NCI-H526 (cell line): ENCODE measurements around the gene TEKT5.
"Not testable (repeated sequence)": the region's sequence is repeated elsewhere in the genome, so short reads cannot be mapped to it uniquely, and the experiment has no call there.

ENCODE experiments used
- DNase-seq, 2 experiments: peaks; one replicate each; lab custom pipeline; 2025; lab: John Stamatoyannopoulos, UW

Gene TEKT5

DNA sequence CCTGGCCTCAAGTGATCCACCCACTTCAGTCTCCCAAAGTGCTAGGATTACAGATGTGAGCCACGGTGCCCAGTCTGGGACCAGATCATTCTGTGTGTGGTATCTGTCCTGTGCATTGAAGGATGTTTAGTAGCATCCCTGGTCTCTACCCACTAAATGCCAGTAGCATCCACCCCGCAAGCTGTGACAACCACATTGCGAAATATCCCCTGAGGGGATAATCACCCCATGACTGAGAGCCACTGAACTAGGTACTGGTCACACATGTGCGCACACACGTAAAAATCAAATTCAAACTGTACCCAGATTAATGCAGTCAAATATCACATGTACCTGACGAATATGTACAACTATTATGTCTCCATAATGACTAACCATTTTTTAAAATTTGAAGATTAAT is 35.8 kb downstream of the TEKT5 start:
- no peak for DNase-seq

- no peak for DNase-seq
Observed at GRCh38 chr16:10657925-10658324, 36.8 kb downstream of the TEKT5 start.

GRCh38 chr16:10656618-10657017 is 38.1 kb downstream of the TEKT5 start:
- DNase-seq = no peak

DNA sequence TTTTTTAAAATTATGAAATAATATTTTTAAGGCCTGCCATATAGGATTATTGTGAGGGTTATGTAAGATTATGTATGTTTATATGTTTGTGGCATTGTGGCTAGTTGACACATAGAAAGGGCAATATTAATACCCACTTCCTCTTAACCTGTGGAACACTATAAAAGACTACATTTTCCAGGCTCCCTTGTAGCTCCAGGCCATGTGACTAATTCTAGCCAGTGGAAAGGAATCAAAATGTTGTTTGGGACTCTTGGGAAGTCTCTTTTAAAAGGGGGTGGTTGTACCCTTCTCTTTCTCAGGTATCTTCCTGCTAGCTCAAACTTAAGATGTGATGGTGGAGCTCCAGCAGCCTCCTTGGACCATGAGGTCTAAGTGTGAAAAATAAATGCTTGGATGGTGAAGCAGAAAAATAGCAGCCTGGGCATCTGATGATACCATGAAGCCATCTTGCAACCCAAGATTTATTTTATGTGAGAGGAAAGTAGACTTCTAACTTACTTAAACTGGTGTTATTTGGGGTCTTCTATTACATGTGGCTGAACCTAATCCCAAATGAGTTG is 39.2 kb downstream of the TEKT5 start:
- DNase-seq = no peak

DNA sequence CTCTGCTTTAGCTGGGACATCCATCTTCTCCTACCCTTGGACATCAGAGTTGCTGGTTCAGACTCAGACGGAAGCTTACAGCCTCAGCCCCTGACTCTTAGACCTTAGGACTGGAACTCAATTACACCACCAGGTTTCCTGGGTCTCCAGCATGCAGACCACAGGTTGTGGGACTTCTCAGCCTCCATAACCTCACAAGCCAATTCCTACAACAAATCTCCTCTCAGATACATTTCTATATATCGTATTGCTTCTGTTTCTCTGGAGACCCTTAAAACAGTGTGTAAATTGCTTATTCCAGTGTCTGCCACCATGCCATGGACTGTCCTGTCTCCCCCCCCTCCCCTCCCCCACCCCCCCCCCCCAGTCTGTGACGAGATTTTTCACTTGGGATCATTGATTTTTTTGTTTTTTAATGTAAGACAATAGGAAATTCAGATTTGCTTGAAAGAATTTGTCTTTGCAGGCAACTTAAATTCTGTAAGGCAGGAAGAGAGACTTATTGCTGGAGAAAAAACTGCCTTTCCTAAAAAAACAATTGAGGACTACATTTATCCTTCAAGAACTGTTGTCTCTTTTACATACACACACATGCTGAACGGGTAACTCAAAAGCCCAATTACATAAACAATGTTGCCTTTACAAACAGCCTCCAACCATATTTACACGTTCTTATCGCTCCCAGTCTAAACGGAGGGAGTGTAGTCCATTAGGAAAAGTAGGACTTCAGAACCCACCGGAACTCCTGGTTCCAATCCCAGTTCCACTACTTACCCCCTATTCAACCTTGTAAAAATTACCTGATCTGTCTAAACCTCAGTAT is 39.9 kb downstream of the TEKT5 start:
- no peak for DNase-seq

GRCh38 chr16:10652730-10653590 is 41.8 kb downstream of the TEKT5 start:
- peak; percentile 78 to 88 for DNase-seq

DNA sequence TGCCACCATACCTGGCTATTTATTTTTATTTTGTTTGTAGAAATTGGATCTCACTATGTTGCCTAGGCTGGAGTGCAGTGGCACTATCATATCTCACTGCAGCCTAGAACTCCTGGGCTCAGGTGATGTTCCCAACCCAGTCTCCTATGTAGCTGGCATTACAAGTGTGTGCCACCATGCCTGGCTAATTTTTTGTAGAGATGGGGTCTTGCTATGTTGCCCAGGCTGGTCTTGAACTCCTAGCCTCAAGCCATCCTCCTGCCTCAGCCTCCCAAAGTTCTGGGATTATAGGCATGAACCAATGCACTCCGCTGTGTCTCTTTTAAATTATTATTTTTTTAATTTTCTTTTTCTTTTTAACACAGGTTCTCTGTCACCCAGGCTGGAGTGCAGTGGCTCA is 45.6 kb downstream of the TEKT5 start:
- not testable (repeated sequence) for DNase-seq

GRCh38 chr16:10647721-10648296 is 46.9 kb downstream of the TEKT5 start:
- DNase-seq = no peak

- no peak for DNase-seq
Observed at GRCh38 chr16:10647264-10647720, 47.4 kb downstream of the TEKT5 start.

GRCh38 chr16:10646581-10647263 is 48.0 kb downstream of the TEKT5 start:
- no peak for DNase-seq

DNA sequence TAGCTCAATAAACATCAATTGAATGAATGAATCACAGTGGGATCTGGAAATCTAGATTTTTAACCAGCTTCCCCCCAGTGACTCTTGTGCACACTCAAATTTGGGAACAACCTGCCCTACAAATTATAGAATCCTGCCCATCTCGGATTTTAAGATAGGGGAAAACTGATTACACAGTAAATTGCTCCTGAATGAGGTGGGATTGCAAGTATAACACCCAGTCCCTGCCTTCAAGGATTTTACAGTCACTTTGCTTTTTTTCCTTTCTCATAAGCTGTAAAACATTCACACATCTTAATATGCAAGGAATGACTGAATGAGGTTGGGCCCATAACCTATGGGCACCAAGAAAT is 48.5 kb downstream of the TEKT5 start:
- DNase-seq = no peak

GRCh38 chr16:10644092-10644491 is 50.6 kb downstream of the TEKT5 start:
- DNase-seq = no peak

DNA sequence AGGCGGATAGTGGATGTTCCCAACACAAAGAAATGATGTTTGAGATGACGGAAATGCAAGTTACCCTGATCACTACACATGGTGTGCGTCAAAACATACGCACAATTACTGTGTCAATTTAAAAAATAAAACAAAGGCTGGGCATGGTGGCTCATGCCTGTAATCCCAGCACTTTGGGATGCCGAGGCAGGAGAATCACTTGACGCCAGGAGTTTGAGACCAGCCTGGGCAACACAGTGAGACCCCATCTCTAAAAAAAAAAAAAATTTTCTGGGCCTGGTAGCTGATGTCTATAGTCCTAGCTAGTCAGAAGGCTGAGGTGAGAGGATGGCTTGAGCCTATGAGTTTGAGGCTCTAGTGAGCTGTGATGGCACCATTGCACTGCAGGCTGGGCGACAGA is 51.8 kb downstream of the TEKT5 start:
- no peak for DNase-seq

DNA sequence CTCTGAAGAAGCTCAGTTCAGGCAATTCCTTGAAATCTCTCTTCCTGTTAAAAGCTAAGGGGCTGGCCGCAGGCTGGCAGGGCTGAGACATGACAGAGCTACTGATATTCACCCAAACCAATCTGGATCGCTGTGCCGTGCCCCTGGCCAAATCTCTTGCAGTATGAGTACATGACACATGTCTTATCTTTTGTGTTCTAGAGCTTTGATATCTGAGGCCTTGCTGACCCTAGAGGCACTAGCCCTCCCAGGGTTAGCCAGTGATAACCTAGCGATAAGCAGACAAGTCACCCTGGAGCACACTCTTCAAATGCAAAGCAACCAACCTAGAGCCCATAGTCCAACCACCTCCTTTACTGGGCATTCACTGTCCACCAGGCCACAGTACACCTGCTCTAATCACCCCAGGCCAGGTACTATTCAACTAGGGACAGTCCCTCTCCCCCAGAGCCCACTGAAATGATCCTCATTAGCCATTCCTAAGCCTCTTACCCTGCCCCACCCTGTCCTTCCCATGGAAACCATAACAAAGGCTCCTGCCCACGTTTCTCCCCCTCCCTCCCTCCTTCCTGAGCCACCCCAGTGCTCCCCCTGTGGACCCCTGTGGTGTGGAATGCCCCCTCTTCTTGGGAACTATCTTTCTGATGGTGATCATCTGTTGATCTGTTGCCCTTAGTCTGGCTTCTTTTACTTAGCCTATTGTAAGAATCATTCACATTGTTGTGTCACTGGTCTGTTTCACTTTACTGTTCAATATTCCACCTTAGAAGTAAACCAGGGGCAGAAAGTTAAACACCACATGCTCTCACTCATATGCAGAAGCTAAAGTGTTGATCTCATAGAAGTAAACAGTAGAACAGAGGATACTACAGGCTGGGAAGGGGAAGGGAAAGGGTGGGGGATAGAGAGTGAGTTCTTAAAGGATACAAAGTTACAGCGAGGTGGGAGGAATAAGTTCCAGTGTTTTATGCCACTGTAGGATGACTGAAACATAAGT is 52.5 kb downstream of the TEKT5 start:
- DNase-seq = no peak

GRCh38 chr16:10641555-10641952 is 53.2 kb downstream of the TEKT5 start:
- DNase-seq = no peak

DNA sequence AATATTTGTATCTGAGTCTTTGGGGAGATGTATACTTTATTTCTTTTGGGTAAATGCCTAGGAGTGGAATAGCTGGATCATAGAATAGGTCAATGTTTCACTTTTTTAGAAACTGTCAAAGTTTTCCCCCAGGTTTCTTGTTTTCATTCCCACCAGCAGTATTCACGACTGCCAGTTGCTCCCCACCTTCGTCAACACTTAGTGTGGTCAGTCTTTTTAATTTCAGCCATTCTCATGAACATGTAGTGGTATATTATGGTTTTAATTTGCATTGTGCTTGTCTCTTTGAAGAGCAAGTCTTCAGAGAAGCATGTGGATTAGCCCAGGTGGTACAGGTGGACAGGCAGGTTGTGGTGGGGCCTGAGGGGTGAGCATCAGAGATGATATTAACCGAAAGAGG is 53.8 kb downstream of the TEKT5 start:
- DNase-seq = no peak

DNA sequence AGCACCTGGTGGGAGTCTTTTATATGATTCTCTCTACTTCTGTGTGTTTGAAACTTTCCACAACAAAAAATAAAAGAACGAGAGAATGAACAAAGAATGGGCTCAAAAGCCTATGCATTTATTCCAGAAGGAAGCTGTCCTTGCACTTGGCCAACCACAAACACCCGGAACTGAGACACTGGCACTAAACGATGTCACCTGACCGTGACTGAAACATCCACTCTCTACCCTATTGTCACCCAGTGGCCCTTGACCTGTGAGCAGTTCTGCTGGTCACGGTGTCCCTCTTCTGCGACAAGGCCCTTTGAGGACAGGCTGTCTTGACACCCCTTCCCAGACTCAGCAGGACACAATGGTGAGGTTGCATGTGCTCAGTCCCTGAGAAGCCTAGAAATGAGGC is 56.6 kb downstream of the TEKT5 start:
- DNase-seq = no peak

GRCh38 chr16:10637337-10638037 is 57.2 kb downstream of the TEKT5 start:
- DNase-seq = no peak

- DNase-seq = no peak
Observed at GRCh38 chr16:10635365-10636021, 59.2 kb downstream of the TEKT5 start.
